IgD-negative memory B cell (primary cell): ENCODE results near the gene TGFA. TPM values are rescaled to one million over a fixed set of nuclear protein-coding genes. Genes with fewer than 3 reads are reported as not detected.

Experiments
- H3K27ac Mint-ChIP-seq, 3 donors: one replicate each; pipeline ENCODE4 v1.8.0; 2020 to 2022; ENCODE audit warnings: mild to moderate bottlenecking in 3 of 3, mixed read lengths in 3 of 3, moderate library complexity in 1 of 3
- H3K27me3 Mint-ChIP-seq: one replicate; pipeline ENCODE4 v1.8.0; 2021; ENCODE audit warnings: mixed read lengths
- H3K36me3 Mint-ChIP-seq: one replicate; pipeline ENCODE4 v1.8.0; 2020; ENCODE audit warnings: mild to moderate bottlenecking, mixed read lengths
- H3K4me1 Mint-ChIP-seq, 3 donors: one replicate each; pipeline ENCODE4 v1.8.0; 2020 to 2022; ENCODE audit warnings: mixed read lengths in 3 of 3, mild to moderate bottlenecking in 1 of 3
- H3K4me3 Mint-ChIP-seq, 4 donors: one replicate each; pipeline ENCODE4 v1.8.0; 2020 to 2022; ENCODE audit warnings: mild to moderate bottlenecking in 4 of 4, mixed read lengths in 4 of 4, moderate library complexity in 3 of 4
- H3K9me3 Mint-ChIP-seq, 3 donors: one replicate each; pipeline ENCODE4 v1.8.0; 2020 to 2021; ENCODE audit warnings: mixed read lengths in 3 of 3, mild to moderate bottlenecking in 1 of 3
- polyA plus RNA-seq: library from polyadenylated mRNA; unstranded; fragments of 300-500 nt; fragmentation: Illumina TruSeq; gene quantifications from one replicate; pipeline ENCODE4 v1.2.3, GENCODE V29; 2021

The TGFA gene
- polyA plus RNA-seq, 1 donor from 2014 or later: 0.06 TPM

DNA sequence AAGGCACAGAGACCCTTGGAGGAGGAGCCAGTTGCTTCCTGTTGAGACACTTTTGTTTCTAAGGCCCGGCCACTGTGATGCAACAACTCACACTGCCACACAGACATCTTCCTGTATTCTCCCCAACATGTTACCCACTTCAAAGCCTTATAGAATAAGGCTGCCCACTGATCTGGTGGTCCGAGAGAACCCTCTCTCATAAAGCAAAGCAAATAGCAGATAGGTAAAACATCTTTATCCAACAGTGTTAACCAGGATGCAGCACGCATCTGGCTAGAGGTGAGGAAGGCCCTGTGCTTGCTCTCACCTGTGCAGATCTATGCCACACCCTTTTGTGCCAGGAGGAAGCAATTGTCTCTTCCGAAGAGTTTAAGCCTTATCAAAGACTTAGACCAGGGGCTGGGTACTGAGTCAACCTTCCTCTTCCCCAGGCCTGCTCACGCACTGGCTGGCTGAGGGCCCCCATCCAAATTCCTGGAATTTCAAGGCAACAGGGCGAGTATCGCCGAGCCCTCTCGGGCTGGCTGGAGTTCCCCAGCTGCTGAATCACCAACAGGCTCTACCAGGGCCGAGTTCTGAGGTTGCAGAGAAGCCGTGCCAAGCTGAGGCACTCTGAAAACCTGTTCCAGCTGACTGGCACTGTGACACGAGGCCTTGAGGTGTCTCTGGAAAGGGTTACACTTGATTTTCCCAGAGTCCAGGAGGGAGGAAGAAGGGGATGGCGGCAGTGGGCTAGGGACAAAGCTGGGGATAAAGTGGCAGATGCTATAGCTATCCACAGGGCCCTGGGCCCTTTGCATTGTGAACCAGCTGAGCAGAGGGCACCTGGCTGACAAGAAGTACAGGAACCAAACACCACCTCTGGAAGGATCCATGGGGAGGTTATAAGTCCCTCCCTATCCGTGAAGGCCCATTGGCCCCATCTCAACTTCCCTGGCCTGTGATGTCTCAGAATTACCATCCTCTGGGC, 29.3 kb downstream of the TGFA start:
- Mint-ChIP-seq H3K36me3 (no peaks in the 10 kb centered on the region), H3K9me3 (no peaks in the 10 kb centered on the region), H3K4me1 (peaks cover 0 to 3% (median 2%) of the 10 kb centered on the region in 3 donors), H3K4me3 (no peak overlapping the region), H3K27ac (peak overlapping the region in 1 of 3 donors; percentile 58), H3K27me3 (peaks cover 5% of the 10 kb centered on the region)

DNA sequence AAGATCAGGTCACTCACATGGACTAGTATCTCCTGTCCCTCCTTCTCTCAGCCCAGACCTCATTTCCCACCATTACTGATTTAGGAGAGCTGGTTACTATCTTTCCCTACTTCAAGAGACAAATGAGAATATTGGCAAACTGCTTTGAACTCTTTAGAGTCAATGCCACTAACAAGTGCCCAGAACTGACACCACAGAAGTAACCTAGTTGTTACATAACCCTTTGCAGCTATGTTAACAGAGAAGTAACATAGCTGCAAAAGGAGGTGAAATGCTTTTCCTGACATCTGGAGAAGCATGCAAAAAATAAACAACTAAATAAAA, 30.0 kb downstream of the TGFA start:
- Mint-ChIP-seq H3K27me3 (peaks cover 1% of the 10 kb centered on the region), H3K4me1 (peaks cover 0 to 3% (median 2%) of the 10 kb centered on the region in 3 donors), H3K9me3 (no peaks in the 10 kb centered on the region), H3K4me3 (no peak overlapping the region), H3K36me3 (no peaks in the 10 kb centered on the region), H3K27ac (no peak overlapping the region)

DNA sequence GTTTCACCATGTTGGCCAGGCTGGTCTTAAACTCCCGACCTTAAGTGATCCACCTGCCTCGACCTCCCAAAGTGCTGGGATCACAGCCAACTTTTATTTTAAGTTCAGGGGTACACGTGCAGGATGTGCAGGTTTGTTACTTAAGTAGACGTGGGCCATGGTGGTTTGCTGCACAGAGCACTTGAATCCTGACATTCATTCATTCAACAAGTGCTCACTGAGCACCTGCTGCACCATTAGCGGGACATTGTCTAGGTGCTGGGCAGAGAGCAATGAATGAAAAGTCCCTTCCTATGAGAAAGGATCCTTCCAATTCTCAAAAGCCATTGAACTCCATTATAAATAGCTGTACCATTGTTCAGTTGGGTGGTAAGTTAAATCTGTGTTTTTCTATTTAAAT, 31.0 kb downstream of the TGFA start:
- peaks cover 1% of the 10 kb centered on the region for H3K27me3 Mint-ChIP-seq
- peaks cover 0 to 3% (median 2%) of the 10 kb centered on the region in 3 donors for H3K4me1 Mint-ChIP-seq
- no peaks in the 10 kb centered on the region for H3K9me3 Mint-ChIP-seq
- H3K27ac Mint-ChIP-seq: no peak overlapping the region
- H3K4me3 Mint-ChIP-seq: no peak overlapping the region
- no peaks in the 10 kb centered on the region for H3K36me3 Mint-ChIP-seq

DNA sequence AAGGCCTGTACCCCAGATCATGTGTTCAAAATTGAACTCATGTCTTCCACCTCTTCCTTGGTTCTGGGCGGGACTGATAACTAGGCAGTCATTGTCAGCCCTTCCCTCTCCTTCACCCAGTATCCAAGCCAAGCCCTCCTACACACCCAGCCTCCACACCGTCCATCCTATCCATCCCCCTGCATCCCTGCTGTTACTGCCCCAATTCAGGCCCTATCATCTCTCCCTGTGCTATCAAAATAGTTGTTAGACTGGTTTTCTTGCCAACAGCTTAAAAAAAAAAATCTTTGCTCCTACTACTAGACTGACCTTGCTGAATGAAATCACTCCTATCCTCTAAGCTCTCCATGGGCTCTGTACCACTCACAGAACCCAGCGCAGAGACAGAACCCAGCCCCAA, 32.8 kb downstream of the TGFA start:
- Mint-ChIP-seq H3K27ac (no peak overlapping the region), H3K4me1 (peaks cover 11 to 15% (median 11%) of the 10 kb centered on the region in 3 donors), H3K4me3 (no peak overlapping the region)

DNA sequence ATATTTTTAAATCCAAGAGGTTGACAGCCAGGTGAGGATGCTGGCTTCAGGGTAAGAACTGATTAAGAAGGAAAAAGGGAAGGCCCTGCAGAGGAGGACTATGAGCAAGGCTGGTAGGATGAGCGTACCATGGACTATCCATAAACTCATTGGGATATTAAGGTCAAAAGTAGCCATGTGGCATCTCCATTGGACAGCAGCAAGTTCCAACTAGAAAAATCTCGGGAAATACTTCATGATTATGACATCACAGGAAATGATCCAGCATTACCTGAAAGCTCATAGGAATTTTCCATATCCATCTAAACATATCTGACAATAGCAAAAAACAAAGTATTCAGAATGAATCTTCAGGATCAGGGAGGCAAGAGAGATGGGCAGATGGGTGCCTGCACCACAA, 34.2 kb downstream of the TGFA start:
- Mint-ChIP-seq H3K4me3 (no peak overlapping the region), H3K27ac (peak overlapping the region in 1 of 3 donors; percentile 4), H3K9me3 (no peaks in the 10 kb centered on the region), H3K27me3 (peaks cover 1% of the 10 kb centered on the region), H3K4me1 (peaks cover 11 to 16% (median 11%) of the 10 kb centered on the region in 3 donors), H3K36me3 (no peaks in the 10 kb centered on the region)

More for the DNA sequence above, 32.8 kb downstream of the TGFA start:
- H3K27me3 Mint-ChIP-seq: peaks cover 1% of the 10 kb centered on the region
- no peaks in the 10 kb centered on the region for H3K36me3 Mint-ChIP-seq
- H3K9me3 Mint-ChIP-seq: no peaks in the 10 kb centered on the region

DNA sequence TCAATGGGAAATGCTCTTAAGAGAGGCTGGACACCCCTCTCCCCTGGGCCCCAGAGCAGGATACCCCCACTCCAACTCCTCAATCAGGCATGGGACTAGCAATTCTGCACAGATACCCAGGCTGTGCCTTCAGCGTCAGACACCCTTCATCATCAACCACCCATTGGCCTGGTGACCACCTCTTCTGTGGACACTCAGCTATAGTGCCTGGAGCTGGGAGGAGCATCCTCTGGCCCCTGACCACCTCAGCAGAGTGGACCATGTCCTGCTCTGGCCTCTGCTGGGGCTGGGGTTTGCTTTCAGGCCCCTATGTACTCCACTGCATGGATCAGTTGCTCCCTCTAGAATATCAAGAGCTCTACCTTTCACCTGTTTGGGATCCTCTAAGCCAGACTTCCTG, 35.1 kb downstream of the TGFA start:
- Mint-ChIP-seq H3K36me3 (no peaks in the 10 kb centered on the region), H3K27me3 (no peaks in the 10 kb centered on the region), H3K4me1 (peaks cover 11 to 14% (median 11%) of the 10 kb centered on the region in 3 donors), H3K4me3 (peak overlapping the region in 1 of 4 donors; percentile 76), H3K9me3 (no peaks in the 10 kb centered on the region), H3K27ac (no peak overlapping the region)

DNA sequence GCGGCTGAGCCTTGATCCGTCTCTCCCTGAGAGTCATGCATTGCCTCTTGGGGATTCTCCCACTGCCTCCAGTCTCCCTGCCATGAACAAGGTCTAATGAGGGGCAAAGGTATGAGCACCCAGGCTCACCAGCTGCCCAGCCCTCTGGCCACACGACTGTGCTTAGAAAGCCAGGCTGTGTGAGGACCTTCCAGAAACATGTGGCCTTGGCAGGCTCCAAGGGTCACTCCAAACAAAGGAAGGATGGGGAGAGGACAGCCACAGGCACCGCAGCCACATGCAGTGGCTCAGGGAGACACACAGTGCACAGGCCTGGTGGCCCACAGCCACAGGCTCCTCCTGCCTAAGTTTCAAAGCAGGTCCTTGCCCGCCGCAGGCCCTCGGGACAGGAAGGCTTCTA, 35.8 kb downstream of the TGFA start:
- H3K36me3 Mint-ChIP-seq: no peaks in the 10 kb centered on the region
- no peak overlapping the region for H3K4me3 Mint-ChIP-seq
- H3K9me3 Mint-ChIP-seq: no peaks in the 10 kb centered on the region
- H3K27me3 Mint-ChIP-seq: no peaks in the 10 kb centered on the region
- peaks cover 11 to 14% (median 11%) of the 10 kb centered on the region in 3 donors for H3K4me1 Mint-ChIP-seq
- no peak overlapping the region for H3K27ac Mint-ChIP-seq

DNA sequence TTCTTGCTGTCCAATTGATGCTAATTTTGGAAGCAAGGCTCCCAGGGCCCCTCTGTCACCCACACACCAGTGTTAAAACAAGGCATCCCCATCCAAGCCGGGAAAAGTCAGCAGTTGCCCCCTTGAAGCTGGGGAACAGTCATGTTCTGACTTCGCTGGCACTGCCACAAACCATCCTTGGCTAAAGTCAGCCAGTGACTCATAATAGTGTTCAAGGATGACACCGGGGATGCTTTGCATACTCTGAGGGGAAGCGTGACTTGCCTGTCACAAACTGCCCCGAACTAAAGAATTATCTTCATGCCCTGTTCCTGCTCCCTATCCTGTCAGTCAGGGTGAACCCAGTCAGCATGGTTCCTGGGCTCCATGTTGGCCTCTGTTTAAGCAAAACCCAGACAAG, 37.0 kb downstream of the TGFA start:
- Mint-ChIP-seq H3K27me3 (no peaks in the 10 kb centered on the region), H3K27ac (no peak overlapping the region), H3K9me3 (no peaks in the 10 kb centered on the region), H3K4me1 (peaks cover 11 to 14% (median 11%) of the 10 kb centered on the region in 3 donors), H3K36me3 (no peaks in the 10 kb centered on the region), H3K4me3 (peak overlapping the region in 1 of 4 donors; percentile 60)

DNA sequence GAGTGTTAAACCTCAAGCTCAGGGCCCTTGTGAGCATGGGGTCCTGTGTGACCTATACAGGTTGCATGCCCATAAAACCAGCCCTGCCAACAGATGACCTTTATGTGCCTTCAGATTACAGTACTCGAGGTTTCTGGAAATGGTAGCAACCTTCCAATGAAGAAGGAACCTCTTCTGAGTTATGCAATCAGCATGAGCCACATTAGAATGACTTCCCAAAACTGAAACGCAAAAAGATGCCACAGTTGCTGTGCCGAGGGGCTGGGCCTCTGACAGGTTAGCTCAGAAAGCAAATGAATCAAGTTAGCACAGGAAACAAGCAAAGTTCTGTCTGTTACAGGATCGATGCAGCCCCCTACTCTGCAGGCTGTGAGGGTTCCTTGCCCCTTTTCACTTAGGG, 37.7 kb downstream of the TGFA start:
- Mint-ChIP-seq H3K4me3 (peak overlapping the region in 1 of 4 donors; percentile 39), H3K9me3 (no peaks in the 10 kb centered on the region), H3K27ac (no peak overlapping the region), H3K36me3 (no peaks in the 10 kb centered on the region), H3K27me3 (no peaks in the 10 kb centered on the region), H3K4me1 (peaks cover 11 to 14% (median 11%) of the 10 kb centered on the region in 3 donors)

DNA sequence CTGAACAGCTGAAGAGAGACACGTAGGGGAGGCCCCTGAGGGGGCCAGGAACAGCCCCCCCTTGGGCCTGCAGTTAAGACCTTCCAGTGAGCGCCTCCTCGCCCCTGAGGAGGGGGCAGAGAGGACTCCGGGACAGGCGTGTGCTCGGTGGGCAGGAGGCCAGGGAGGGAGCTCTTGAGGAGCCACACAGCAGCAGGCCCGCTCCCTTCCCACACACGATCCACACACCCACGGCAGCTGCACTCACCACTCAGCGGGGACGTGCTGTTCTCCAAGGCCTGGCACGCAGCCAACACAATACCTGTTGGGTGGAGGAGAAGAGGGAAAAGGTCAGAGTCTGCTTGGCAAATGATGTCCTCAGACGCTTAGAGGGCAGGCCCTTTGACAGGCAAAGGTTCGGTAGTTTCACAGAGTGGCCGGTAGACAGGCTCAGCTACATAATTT, 39.0 kb downstream of the TGFA start:
- H3K4me1 Mint-ChIP-seq: peaks cover 11 to 14% (median 11%) of the 10 kb centered on the region in 3 donors
- H3K27me3 Mint-ChIP-seq: no peaks in the 10 kb centered on the region
- no peaks in the 10 kb centered on the region for H3K9me3 Mint-ChIP-seq
- no peak overlapping the region for H3K4me3 Mint-ChIP-seq
- no peak overlapping the region for H3K27ac Mint-ChIP-seq
- no peaks in the 10 kb centered on the region for H3K36me3 Mint-ChIP-seq

DNA sequence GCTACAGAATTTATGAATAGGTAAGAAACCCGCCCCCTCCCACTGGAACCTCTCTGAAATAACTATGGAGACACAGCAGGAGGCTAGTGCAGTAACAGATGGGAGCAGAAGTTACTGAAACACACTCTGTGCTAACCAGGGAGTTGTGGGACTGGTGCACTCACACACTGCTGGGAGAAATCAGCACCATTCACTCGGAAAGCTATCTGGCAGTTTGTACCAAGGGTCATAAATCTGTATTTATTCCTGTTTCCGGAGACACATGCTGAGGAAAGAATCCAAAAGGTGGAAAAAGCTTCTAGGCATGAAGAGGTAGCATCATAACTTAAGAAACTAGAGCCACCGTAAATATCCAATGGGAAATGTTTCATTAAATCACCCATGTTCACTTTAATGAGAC, 39.9 kb downstream of the TGFA start:
- Mint-ChIP-seq H3K9me3 (no peaks in the 10 kb centered on the region), H3K4me3 (no peak overlapping the region), H3K27me3 (no peaks in the 10 kb centered on the region), H3K4me1 (peaks cover 11 to 14% (median 11%) of the 10 kb centered on the region in 3 donors), H3K36me3 (no peaks in the 10 kb centered on the region), H3K27ac (no peak overlapping the region)

DNA sequence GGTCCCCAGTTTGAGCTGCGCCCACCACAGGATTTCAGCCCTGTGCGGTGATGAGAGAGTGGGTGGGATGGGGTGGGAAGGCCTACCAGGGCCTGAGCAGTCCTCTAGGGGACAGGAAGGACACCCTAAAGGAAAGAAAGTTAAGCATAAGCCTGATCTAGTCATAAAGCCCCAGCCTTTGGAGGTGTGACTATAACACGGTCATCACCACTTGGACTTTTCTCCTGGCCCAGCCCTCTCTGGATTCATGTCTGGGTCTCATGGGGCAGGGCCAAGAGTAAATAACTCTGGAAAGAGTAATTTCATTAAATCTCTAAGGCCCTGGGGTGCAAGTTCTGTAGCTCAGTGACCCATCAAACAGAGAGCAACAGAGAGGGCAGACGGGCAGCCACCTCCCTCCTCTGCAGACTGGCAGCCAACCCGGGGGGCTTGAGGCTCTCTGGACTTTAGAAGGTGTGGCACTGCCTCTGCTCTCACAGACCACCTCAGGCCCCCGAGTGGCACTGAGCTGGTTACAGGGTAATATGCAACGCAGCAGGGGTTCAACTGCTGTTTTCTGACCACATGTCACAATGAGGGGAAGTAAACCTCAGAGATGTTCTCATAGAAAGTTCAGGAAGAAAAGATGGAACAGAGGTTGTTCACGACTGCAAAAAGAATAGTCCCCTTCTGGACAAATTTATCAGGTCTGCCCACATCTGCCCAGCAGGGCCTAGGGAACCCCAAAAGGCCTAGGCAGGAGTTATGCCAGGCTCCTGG, 41.5 kb downstream of the TGFA start:
- H3K27ac Mint-ChIP-seq: no peak overlapping the region
- no peaks in the 10 kb centered on the region for H3K36me3 Mint-ChIP-seq
- H3K27me3 Mint-ChIP-seq: peaks cover 1% of the 10 kb centered on the region
- H3K4me3 Mint-ChIP-seq: no peak overlapping the region
- H3K4me1 Mint-ChIP-seq: peaks cover 11 to 14% (median 11%) of the 10 kb centered on the region in 3 donors
- no peaks in the 10 kb centered on the region for H3K9me3 Mint-ChIP-seq

DNA sequence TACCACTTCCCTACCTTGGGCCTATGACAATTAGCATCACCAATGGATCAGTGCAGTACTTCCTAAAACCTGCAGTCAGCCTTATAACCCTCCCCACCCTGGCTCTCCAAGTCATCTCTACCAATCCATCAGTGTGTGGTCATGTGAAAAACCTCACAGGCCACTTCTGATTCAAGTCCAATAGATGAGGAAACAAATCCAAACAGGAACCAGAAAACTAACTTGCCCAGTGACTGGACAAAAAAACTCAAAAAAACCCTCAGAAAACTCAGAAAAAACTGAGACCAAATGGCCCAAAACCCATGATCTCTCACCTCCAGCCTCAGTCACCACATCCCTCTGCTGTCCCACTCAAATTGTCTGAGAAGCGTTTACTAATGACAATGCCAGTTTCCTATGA, 43.3 kb downstream of the TGFA start:
- peaks cover 1% of the 10 kb centered on the region for H3K27me3 Mint-ChIP-seq
- no peaks in the 10 kb centered on the region for H3K4me1 Mint-ChIP-seq
- H3K36me3 Mint-ChIP-seq: no peaks in the 10 kb centered on the region
- H3K4me3 Mint-ChIP-seq: no peak overlapping the region
- no peaks in the 10 kb centered on the region for H3K9me3 Mint-ChIP-seq
- H3K27ac Mint-ChIP-seq: no peak overlapping the region

DNA sequence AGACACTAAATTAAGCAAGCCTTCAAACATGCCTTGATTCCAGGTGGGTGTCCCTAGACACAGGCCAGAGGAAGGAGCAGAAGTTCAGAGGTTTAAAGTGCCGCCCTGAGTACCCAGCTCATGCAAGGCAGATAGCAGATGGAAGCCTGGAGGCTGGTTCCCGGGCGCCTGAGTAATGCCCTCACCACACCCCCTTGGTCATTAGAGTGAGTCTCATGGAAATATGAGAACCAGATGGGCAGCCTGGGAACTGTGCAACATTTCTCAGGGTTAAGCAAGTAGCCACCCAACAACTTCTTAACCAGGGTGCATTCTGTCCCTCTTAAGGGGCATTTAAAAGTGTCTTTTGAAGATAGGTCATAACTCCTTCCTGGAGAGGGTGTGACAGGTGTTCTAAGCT, 44.1 kb downstream of the TGFA start:
- H3K4me1 Mint-ChIP-seq: no peaks in the 10 kb centered on the region
- no peak overlapping the region for H3K27ac Mint-ChIP-seq
- no peaks in the 10 kb centered on the region for H3K36me3 Mint-ChIP-seq
- H3K27me3 Mint-ChIP-seq: peaks cover 1% of the 10 kb centered on the region
- H3K9me3 Mint-ChIP-seq: no peaks in the 10 kb centered on the region
- H3K4me3 Mint-ChIP-seq: no peak overlapping the region

DNA sequence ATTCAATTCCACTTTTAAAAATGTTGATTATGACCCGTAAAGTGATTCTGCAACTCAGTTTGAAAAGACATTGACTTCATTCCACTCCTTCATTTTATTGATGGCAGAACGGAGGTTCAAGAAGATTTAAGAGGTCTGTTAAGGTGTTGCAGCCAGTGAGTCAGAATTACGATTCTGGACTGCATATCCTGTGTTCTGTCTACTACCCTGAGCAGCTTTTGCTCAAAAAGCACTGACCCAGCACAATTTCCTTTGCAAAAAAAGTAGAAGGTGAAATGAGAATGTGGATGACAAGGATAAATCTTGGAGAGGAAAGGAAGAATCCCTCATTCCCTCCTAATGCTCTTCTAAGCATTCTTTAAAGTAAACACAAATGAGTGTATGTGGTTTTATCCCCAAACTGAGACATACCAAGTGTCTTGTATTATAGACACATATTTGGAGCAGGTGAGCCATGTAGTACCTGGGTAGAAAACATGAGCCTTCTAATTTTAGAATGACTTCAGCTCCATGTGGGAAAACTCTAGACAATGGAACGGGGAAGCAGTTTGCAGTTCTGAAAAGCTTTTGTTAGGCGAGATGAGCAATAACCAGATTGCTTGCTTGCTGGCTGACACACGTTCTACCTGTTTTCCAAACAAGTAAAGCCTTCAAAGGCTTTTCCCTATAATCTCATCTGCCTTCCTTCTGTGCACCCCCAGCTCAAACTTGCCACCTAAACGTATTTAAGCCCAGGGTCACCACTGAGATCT, 44.7 kb downstream of the TGFA start:
- H3K4me3 Mint-ChIP-seq: no peak overlapping the region
- H3K27me3 Mint-ChIP-seq: peaks cover 1% of the 10 kb centered on the region
- no peaks in the 10 kb centered on the region for H3K36me3 Mint-ChIP-seq
- no peak overlapping the region for H3K27ac Mint-ChIP-seq
- no peaks in the 10 kb centered on the region for H3K9me3 Mint-ChIP-seq
- no peaks in the 10 kb centered on the region for H3K4me1 Mint-ChIP-seq
